ENCODE measurements around the gene CFAP210.
"Not testable (repeated sequence)": the region's sequence is repeated elsewhere in the genome, so short reads cannot be mapped to it uniquely, and the experiment has no call there.

Gene CFAP210

DNA sequence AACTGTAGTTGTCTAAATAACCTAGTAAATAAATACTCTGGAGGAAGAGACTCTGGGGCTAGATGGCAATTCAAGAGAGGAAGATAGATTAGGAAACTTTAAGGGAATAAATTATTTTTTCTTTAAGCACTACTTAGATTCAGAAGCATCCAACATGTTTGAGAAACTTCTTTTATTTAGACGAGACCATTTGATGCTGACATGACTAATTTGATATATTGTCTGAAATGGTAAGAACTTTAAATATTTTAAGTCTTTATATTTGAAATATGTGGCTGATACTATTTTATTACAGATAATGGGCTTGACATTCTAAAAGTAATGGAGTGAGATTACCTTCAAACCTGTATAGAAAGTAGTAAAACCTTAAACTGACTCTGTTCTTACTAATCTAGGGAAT, 73.7 kb downstream of the CFAP210 start:
- TF ChIP-seq, protein P1, sequence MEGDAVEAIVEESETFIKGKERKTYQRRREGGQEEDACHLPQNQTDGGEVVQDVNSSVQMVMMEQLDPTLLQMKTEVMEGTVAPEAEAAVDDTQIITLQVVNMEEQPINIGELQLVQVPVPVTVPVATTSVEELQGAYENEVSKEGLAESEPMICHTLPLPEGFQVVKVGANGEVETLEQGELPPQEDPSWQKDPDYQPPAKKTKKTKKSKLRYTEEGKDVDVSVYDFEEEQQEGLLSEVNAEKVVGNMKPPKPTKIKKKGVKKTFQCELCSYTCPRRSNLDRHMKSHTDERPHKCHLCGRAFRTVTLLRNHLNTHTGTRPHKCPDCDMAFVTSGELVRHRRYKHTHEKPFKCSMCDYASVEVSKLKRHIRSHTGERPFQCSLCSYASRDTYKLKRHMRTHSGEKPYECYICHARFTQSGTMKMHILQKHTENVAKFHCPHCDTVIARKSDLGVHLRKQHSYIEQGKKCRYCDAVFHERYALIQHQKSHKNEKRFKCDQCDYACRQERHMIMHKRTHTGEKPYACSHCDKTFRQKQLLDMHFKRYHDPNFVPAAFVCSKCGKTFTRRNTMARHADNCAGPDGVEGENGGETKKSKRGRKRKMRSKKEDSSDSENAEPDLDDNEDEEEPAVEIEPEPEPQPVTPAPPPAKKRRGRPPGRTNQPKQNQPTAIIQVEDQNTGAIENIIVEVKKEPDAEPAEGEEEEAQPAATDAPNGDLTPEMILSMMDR (conservative IDR thresholded peaks at IDR 0.05; ENCODE audit: low read depth, low read length): no peak
- no peaks in the 10 kb centered on the region for H3K27me3 ChIP-seq (ENCODE audit: insufficient read depth, low read depth)
- 0 out of 2 replicates have a peak, but pooled peaks cover 5% of the 10 kb centered on the region for H3K36me3 ChIP-seq (ENCODE audit: insufficient read depth)
- no peak overlapping the region for H3K27ac ChIP-seq
- no peaks in the 10 kb centered on the region for H3K4me1 ChIP-seq (ENCODE audit: low read depth, poor library complexity, severe bottlenecking)
- H3K79me2 ChIP-seq (ENCODE audit: insufficient read depth, low read depth): peaks cover 20% of the 10 kb centered on the region; the same call in 1 of the 2 replicates
- no peak overlapping the region for H3K9ac ChIP-seq
- H3K4me3 ChIP-seq (IDR thresholded peaks at IDR 0.05; ENCODE audit: insufficient read depth, low read depth, low read length): no peak overlapping the region
- no peak overlapping the region for H2AFZ ChIP-seq (ENCODE audit: low read depth)
- H3K4me2 ChIP-seq: no peak overlapping the region
- no peaks in the 10 kb centered on the region for H4K20me1 ChIP-seq (ENCODE audit: insufficient read depth)

DNA sequence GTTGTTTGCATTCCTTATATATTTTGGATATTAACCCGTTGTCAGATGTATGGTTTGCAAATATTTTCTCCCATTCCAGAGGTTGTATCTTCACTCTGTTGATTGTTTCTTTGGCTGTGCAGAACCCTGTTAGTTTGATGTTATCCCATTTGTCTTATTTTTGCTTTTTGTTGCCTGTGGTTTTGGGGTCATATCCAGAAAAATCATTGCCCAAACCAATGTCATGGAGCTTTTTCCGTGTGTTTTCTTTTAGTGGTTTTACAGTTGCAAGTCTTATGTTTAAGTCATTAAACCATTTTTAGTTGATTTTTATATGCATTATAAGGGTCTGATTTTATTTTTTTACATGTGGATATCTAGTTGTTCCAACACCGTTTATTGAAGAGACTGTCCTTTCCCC, 74.3 kb downstream of the CFAP210 start:
- Histone ChIP-seq H3K36me3 (ENCODE audit: insufficient read depth) (0 out of 2 replicates have a peak, but pooled peaks cover 7% of the 10 kb centered on the region), H2AFZ (ENCODE audit: low read depth) (no peak overlapping the region), H3K4me2 (no peak overlapping the region), H3K4me3 (IDR thresholded peaks at IDR 0.05; ENCODE audit: insufficient read depth, low read depth, low read length) (no peak overlapping the region), H3K79me2 (ENCODE audit: insufficient read depth, low read depth) (peaks cover 20% of the 10 kb centered on the region; the same call in 1 of the 2 replicates), H3K27me3 (ENCODE audit: insufficient read depth, low read depth) (no peaks in the 10 kb centered on the region), H3K4me1 (ENCODE audit: low read depth, poor library complexity, severe bottlenecking) (no peaks in the 10 kb centered on the region), H4K20me1 (ENCODE audit: insufficient read depth) (no peaks in the 10 kb centered on the region), H3K9ac (no peak overlapping the region), H3K27ac (no peak overlapping the region)
- TF ChIP-seq, protein P1 (conservative IDR thresholded peaks at IDR 0.05; ENCODE audit: low read depth, low read length): no peak

GRCh38 chr2:169615982-169616381, 78.2 kb downstream of the CFAP210 start:
- H3K4me2 ChIP-seq; H4K20me1 ChIP-seq (ENCODE audit: insufficient read depth); H3K27ac ChIP-seq; H3K27me3 ChIP-seq (ENCODE audit: insufficient read depth, low read depth); H3K4me1 ChIP-seq (ENCODE audit: low read depth, poor library complexity, severe bottlenecking); H2AFZ ChIP-seq (ENCODE audit: low read depth); H3K9ac ChIP-seq; H3K4me3 ChIP-seq (IDR thresholded peaks at IDR 0.05; ENCODE audit: insufficient read depth, low read depth, low read length): not testable (repeated sequence)
- peaks cover 10% of the 10 kb centered on the region for H3K36me3 ChIP-seq (ENCODE audit: insufficient read depth)
- H3K79me2 ChIP-seq (ENCODE audit: insufficient read depth, low read depth): peaks cover 20% of the 10 kb centered on the region; the same call in 1 of the 2 replicates

GRCh38 chr2:169613876-169614275, 80.3 kb downstream of the CFAP210 start:
- Histone ChIP-seq H3K9ac (no peak overlapping the region), H3K4me2 (no peak overlapping the region), H3K27ac (no peak overlapping the region), H3K4me3 (IDR thresholded peaks at IDR 0.05; ENCODE audit: insufficient read depth, low read depth, low read length) (no peak overlapping the region), H2AFZ (ENCODE audit: low read depth) (no peak overlapping the region), H3K27me3 (ENCODE audit: insufficient read depth, low read depth) (no peaks in the 10 kb centered on the region), H3K79me2 (ENCODE audit: insufficient read depth, low read depth) (peaks cover 12% of the 10 kb centered on the region; the same call in 1 of the 2 replicates), H4K20me1 (ENCODE audit: insufficient read depth) (no peaks in the 10 kb centered on the region), H3K36me3 (ENCODE audit: insufficient read depth) (peaks cover 23% of the 10 kb centered on the region), H3K4me1 (ENCODE audit: low read depth, poor library complexity, severe bottlenecking) (no peaks in the 10 kb centered on the region)
- TF ChIP-seq, protein P1 (conservative IDR thresholded peaks at IDR 0.05; ENCODE audit: low read depth, low read length): no peak

- peaks cover 23% of the 10 kb centered on the region for H3K36me3 ChIP-seq (ENCODE audit: insufficient read depth)
- TF ChIP-seq, protein P1 (conservative IDR thresholded peaks at IDR 0.05; ENCODE audit: low read depth, low read length): no peak
Observed at GRCh38 chr2:169609264-169609663, 84.9 kb downstream of the CFAP210 start.

More at GRCh38 chr2:169609264-169609663, 84.9 kb downstream of the CFAP210 start:
- Histone ChIP-seq H3K79me2 (ENCODE audit: insufficient read depth, low read depth) (peaks cover 4% of the 10 kb centered on the region), H3K9ac (no peak overlapping the region), H3K27me3 (ENCODE audit: insufficient read depth, low read depth) (no peaks in the 10 kb centered on the region), H2AFZ (ENCODE audit: low read depth) (no peak overlapping the region), H4K20me1 (ENCODE audit: insufficient read depth) (no peaks in the 10 kb centered on the region), H3K4me1 (ENCODE audit: low read depth, poor library complexity, severe bottlenecking) (no peaks in the 10 kb centered on the region), H3K4me2 (no peak overlapping the region), H3K4me3 (IDR thresholded peaks at IDR 0.05; ENCODE audit: insufficient read depth, low read depth, low read length) (no peak overlapping the region), H3K27ac (no peak overlapping the region)

Measured in KMS-11 (cell line).